ENCODE results near the gene VWA1. TPM values are rescaled to one million over a fixed set of nuclear protein-coding genes. Genes with fewer than 3 reads are reported as not detected.

VWA1 gene
- polyA plus RNA-seq, 1 of the 3 experiments (the other 2 are of a cell fraction), result 7.4 TPM

Other genes starting within 250 kb of the VWA1 start
- 0.05 TPM in 1 of 2 replicates, not detected in the other for gene TNFRSF18, start 229.1 kb upstream of the VWA1 start, polyA plus RNA-seq (2012; rRNA removed)
- not detected in 2 replicates for gene TNFRSF4, start 221.5 kb upstream of the VWA1 start, polyA plus RNA-seq (2012; rRNA removed)
- 182 and 265 TPM in 2 replicates for gene SDF4, start 203.7 kb upstream of the VWA1 start, polyA plus RNA-seq (2012; rRNA removed)
- gene B3GALT6, start 203.5 kb upstream of the VWA1 start, polyA plus RNA-seq (2012; rRNA removed), result 32.0 and 38.8 TPM in 2 replicates
- 0.59 TPM in 1 of 2 replicates, not detected in the other for gene C1QTNF12, start 189.0 kb upstream of the VWA1 start, polyA plus RNA-seq (2012; rRNA removed)
- 31.8 and 47.5 TPM in 2 replicates for gene UBE2J2, start 161.8 kb upstream of the VWA1 start, polyA plus RNA-seq (2012; rRNA removed)
- gene SCNN1D, start 155.3 kb upstream of the VWA1 start, polyA plus RNA-seq (2012; rRNA removed), result 2.6 and 2.9 TPM in 2 replicates
- 51.7 and 66.4 TPM in 2 replicates for gene ACAP3, start 127.8 kb upstream of the VWA1 start, polyA plus RNA-seq (2012; rRNA removed)
- 13.9 and 19.0 TPM in 2 replicates for gene PUSL1, start 127.1 kb upstream of the VWA1 start, polyA plus RNA-seq (2012; rRNA removed)
- gene INTS11, start 111.0 kb upstream of the VWA1 start, polyA plus RNA-seq (2012; rRNA removed), result 137 and 141 TPM in 2 replicates
- gene CPTP, start 110.9 kb upstream of the VWA1 start, polyA plus RNA-seq (2012; rRNA removed), result 12.3 and 13.4 TPM in 2 replicates
- gene TAS1R3, start 104.4 kb upstream of the VWA1 start, polyA plus RNA-seq (2012; rRNA removed), result 0.06 and 0.08 TPM in 2 replicates
- gene DVL1, start 86.3 kb upstream of the VWA1 start, polyA plus RNA-seq (2012; rRNA removed), result 31.3 and 32.0 TPM in 2 replicates
- gene MXRA8, start 77.1 kb upstream of the VWA1 start, polyA plus RNA-seq (2012; rRNA removed), result 2.5 and 3.8 TPM in 2 replicates
- 175 and 214 TPM in 2 replicates for gene AURKAIP1, start 60.5 kb upstream of the VWA1 start, polyA plus RNA-seq (2012; rRNA removed)
- gene CCNL2, start 36.4 kb upstream of the VWA1 start, polyA plus RNA-seq (2012; rRNA removed), result 362 and 475 TPM in 2 replicates
- 159 and 210 TPM in 2 replicates for gene MRPL20, start 28.4 kb upstream of the VWA1 start, polyA plus RNA-seq (2012; rRNA removed)
- 0.06 and 0.07 TPM in 2 replicates for gene ANKRD65, start 14.4 kb upstream of the VWA1 start, polyA plus RNA-seq (2012; rRNA removed)
- gene ATAD3C, start 14.0 kb downstream of the VWA1 start, polyA plus RNA-seq (2012; rRNA removed), result 0.38 and 0.49 TPM in 2 replicates
- gene ATAD3B, start 36.1 kb downstream of the VWA1 start, polyA plus RNA-seq (2012; rRNA removed), result 47.6 and 71.6 TPM in 2 replicates
- 34.1 and 40.2 TPM in 2 replicates for gene ATAD3A, start 76.5 kb downstream of the VWA1 start, polyA plus RNA-seq (2012; rRNA removed)
- gene TMEM240, start 104.9 kb downstream of the VWA1 start, polyA plus RNA-seq (2012; rRNA removed), result 6.5 and 8.1 TPM in 2 replicates
- gene SSU72, start 139.2 kb downstream of the VWA1 start, polyA plus RNA-seq (2012; rRNA removed), result 73.6 and 104 TPM in 2 replicates
- gene FNDC10, start 164.4 kb downstream of the VWA1 start, polyA plus RNA-seq (2012; rRNA removed), result 4.8 and 6.7 TPM in 2 replicates
- 40.4 and 45.4 TPM in 2 replicates for gene MIB2, start 179.8 kb downstream of the VWA1 start, polyA plus RNA-seq (2012; rRNA removed)
- 0.96 and 1.2 TPM in 2 replicates for gene MMP23B, start 196.5 kb downstream of the VWA1 start, polyA plus RNA-seq (2012; rRNA removed)
- gene CDK11B, start 223.3 kb downstream of the VWA1 start, polyA plus RNA-seq (2012; rRNA removed), result 11.3 and 15.0 TPM in 2 replicates